Activated CD4-positive, alpha-beta T cell treated with anti-CD3 and anti-CD28 coated beads, Interleukin-2, amount 50 U/mL, for 16 hours (primary cell): ENCODE data around the gene MAML3.
"Not testable (repeated sequence)": the region's sequence is repeated elsewhere in the genome, so short reads cannot be mapped to it uniquely, and the experiment has no call there.

Experiments
- DNase-seq: peaks from one replicate; pipeline ENCODE4 v3.0.0-alpha.2; 2020

Gene MAML3

GRCh38 chr4:139704915-139705485, 449.0 kb downstream of the MAML3 start:
- peak; percentile 15 for DNase-seq

- DNase-seq, result peak; percentile 80
Observed at GRCh38 chr4:139700568-139700967, 453.4 kb downstream of the MAML3 start.

GRCh38 chr4:139698167-139698925, 455.6 kb downstream of the MAML3 start:
- DNase-seq, result not testable (repeated sequence)

- DNase-seq, result no peak
Observed at GRCh38 chr4:139696491-139696890, 457.5 kb downstream of the MAML3 start.

- no peak for DNase-seq
Observed at GRCh38 chr4:139694522-139695107, 459.4 kb downstream of the MAML3 start.

GRCh38 chr4:139692309-139693012, 461.5 kb downstream of the MAML3 start:
- no peak for DNase-seq

GRCh38 chr4:139690419-139690818, 463.6 kb downstream of the MAML3 start:
- no peak for DNase-seq

GRCh38 chr4:139689093-139689722, 464.8 kb downstream of the MAML3 start:
- no peak for DNase-seq

- DNase-seq, result no peak
Observed at GRCh38 chr4:139686988-139687387, 467.0 kb downstream of the MAML3 start.

GRCh38 chr4:139686130-139686529, 467.9 kb downstream of the MAML3 start:
- no peak for DNase-seq

- no peak for DNase-seq
Observed at GRCh38 chr4:139685180-139685579, 468.8 kb downstream of the MAML3 start.

GRCh38 chr4:139684351-139684750, 469.6 kb downstream of the MAML3 start:
- DNase-seq, result no peak

- no peak for DNase-seq
Observed at GRCh38 chr4:139682741-139683151, 471.2 kb downstream of the MAML3 start.

- DNase-seq, result no peak
Observed at GRCh38 chr4:139682309-139682708, 471.7 kb downstream of the MAML3 start.

- no peak for DNase-seq
Observed at GRCh38 chr4:139676913-139677585, 476.9 kb downstream of the MAML3 start.

- no peak for DNase-seq
Observed at GRCh38 chr4:139676365-139676764, 477.6 kb downstream of the MAML3 start.

- DNase-seq, result no peak
Observed at GRCh38 chr4:139675651-139676050, 478.3 kb downstream of the MAML3 start.

GRCh38 chr4:139674875-139675550, 479.0 kb downstream of the MAML3 start:
- no peak for DNase-seq

GRCh38 chr4:139672732-139673131, 481.3 kb downstream of the MAML3 start:
- DNase-seq, result no peak

- no peak for DNase-seq
Observed at GRCh38 chr4:139672215-139672614, 481.8 kb downstream of the MAML3 start.

GRCh38 chr4:139670775-139671174, 483.2 kb downstream of the MAML3 start:
- DNase-seq, result no peak

GRCh38 chr4:139669890-139670289, 484.1 kb downstream of the MAML3 start:
- DNase-seq, result no peak
